PC-3 (cell line): Measurements from ENCODE around the gene NOTCH1.

Experiments used
- EZH2 ChIP-seq: fragments of 300-600 bp; sonication (generic); IDR thresholded peaks from one replicate; pipeline ENCODE4 v1.6.1; 2017; ENCODE audit warnings: antibody characterized with exemption, mild to moderate bottlenecking, low read length; ENCODE audit not compliant: unreplicated experiment
- EZH2phosphoT487 ChIP-seq: fragments of 300-600 bp; sonication (generic); IDR thresholded peaks from 2 replicates; pipeline ENCODE4 v1.6.1; 2018; ENCODE audit warnings: mild to moderate bottlenecking, antibody characterized with exemption, low read length, borderline replicate concordance
- TF ChIP-seq, protein P1 (sequence below): fragments of 300-600 bp; sonication (generic); conservative IDR thresholded peaks from 2 replicates; pipeline ENCODE4 v1.5.1; 2017; ENCODE audit warnings: antibody characterized with exemption, low read depth, mild to moderate bottlenecking, low read length

DNA sequence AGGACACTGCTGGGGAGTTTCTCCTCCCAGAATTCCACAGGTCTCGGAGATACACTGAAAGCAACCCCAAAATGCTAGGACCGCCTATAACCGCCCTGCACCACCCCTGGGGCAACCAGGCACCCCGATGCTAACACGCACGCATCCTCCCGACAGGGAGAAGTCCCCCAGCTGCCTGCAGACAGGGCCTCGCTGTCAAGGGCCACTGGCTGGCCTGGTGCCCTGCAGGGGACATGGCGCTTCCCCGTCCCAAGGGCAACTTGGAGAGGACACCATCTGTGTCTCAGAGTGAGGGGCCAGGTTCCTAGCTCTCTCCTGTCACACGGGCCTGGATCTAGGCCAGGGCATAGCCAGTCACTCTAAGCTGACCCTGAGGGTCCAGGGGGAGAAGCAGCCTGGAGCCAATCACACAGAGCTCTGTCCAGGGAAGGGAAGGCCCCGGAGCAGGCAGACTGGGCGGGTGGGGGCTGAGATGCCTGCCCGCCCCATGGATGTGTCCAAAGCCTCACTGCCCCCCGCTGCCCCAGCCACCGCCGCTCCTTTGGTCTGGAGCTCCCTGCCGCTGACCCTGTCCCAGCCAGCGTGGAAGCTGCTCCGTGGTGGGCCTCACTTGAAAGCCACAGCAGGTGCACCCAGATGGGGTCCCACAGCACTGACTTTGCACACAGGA lies 9.7 kb downstream of the NOTCH1 start:
- TF ChIP-seq EZH2phosphoT487 (no peak), EZH2 (no peak)
- TF ChIP-seq, protein P1, sequence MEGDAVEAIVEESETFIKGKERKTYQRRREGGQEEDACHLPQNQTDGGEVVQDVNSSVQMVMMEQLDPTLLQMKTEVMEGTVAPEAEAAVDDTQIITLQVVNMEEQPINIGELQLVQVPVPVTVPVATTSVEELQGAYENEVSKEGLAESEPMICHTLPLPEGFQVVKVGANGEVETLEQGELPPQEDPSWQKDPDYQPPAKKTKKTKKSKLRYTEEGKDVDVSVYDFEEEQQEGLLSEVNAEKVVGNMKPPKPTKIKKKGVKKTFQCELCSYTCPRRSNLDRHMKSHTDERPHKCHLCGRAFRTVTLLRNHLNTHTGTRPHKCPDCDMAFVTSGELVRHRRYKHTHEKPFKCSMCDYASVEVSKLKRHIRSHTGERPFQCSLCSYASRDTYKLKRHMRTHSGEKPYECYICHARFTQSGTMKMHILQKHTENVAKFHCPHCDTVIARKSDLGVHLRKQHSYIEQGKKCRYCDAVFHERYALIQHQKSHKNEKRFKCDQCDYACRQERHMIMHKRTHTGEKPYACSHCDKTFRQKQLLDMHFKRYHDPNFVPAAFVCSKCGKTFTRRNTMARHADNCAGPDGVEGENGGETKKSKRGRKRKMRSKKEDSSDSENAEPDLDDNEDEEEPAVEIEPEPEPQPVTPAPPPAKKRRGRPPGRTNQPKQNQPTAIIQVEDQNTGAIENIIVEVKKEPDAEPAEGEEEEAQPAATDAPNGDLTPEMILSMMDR: no peak
